ENCODE results near the gene TNFSF18. TPM values are rescaled to one million over a fixed set of nuclear protein-coding genes. Genes with fewer than 3 reads are reported as not detected.
"Not testable (repeated sequence)": the region's sequence is repeated elsewhere in the genome, so short reads cannot be mapped to it uniquely, and the experiment has no call there.

The TNFSF18 gene
- total RNA-seq, 2 donors from 2014 or later, result 1.1 TPM; not detected in 1

DNA sequence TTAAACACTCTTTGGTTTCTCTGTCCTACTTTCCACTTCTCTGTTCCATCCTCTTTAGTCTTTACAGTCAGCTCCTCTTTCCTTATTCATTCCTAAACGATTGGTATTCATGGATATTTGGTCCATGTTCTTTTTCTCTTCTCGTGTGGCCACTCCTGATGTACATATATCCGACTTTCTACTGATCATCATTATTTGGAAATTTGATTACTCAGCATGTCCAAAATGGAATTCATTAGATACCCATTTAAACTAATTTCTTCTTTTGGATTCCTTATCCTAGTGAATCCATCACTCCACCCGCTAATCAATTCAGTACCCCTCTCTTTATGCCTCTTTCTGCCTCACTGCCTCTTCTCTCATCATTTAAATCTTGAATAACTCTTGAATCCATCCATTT is 43.8 kb upstream of the TNFSF18 start:
- no peaks in the 10 kb centered on the region for H3K9me3 ChIP-seq
- DNase-seq (ENCODE audit: low spot score) (no peak), ATAC-seq (ENCODE audit: insufficient number of reproducible peaks, low FRiP score, low read depth) (no peak)
- H3K4me3 ChIP-seq, result no peak overlapping the region
- peaks cover 0 to 8% of the 10 kb centered on the region in 2 donors for H3K4me1 ChIP-seq (ENCODE audit: control insufficient read depth in 1 of 2, low read depth in 2 of 2)
- H3K27ac ChIP-seq, result no peak overlapping the region
- TF ChIP-seq, protein P1, sequence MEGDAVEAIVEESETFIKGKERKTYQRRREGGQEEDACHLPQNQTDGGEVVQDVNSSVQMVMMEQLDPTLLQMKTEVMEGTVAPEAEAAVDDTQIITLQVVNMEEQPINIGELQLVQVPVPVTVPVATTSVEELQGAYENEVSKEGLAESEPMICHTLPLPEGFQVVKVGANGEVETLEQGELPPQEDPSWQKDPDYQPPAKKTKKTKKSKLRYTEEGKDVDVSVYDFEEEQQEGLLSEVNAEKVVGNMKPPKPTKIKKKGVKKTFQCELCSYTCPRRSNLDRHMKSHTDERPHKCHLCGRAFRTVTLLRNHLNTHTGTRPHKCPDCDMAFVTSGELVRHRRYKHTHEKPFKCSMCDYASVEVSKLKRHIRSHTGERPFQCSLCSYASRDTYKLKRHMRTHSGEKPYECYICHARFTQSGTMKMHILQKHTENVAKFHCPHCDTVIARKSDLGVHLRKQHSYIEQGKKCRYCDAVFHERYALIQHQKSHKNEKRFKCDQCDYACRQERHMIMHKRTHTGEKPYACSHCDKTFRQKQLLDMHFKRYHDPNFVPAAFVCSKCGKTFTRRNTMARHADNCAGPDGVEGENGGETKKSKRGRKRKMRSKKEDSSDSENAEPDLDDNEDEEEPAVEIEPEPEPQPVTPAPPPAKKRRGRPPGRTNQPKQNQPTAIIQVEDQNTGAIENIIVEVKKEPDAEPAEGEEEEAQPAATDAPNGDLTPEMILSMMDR (IDR thresholded peaks at IDR 0.05), result no peak
- no peaks in the 10 kb centered on the region for H3K27me3 ChIP-seq (replicated peaks; ENCODE audit: insufficient read depth)
- H3K36me3 ChIP-seq, result no peaks in the 10 kb centered on the region

DNA sequence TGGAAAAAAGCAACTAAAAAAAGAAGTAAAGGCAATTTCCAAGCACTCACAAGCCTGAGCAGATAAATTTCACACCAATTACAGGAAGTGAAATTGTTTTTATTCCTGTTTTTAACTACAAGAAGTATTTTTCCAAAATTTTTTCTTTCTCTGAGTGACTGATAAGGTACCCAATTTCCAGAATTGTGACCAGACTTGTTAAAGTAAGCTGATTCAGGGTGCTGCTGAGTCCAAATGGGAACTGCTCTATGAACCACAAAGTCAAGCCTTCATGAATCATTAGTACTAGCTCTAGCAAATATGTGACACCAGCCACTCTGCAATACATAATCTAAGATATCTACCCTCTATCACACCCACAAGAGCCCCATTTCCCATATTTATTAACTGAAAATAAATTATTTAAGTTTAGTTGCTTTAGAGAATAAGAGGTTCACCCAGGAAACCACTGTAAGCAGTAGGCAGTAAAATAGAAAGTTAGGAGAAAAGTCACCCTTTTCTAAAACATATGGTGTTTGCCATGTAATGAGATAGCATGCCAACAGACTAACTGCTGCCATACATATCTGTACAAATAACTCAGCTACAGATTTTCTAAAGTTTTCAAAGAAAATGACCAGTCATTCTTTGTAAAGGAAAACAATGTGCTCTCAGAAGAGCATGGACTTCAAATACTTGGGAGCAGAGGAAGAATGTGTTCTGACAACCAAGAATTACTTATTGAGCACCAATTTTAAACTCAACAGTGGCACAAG is 43.1 kb upstream of the TNFSF18 start:
- Histone ChIP-seq H3K27ac (no peak overlapping the region), H3K4me3 (no peak overlapping the region), H3K4me1 (ENCODE audit: control insufficient read depth in 1 of 2, low read depth in 2 of 2) (peaks cover 0 to 8% of the 10 kb centered on the region in 2 donors), H3K27me3 (replicated peaks; ENCODE audit: insufficient read depth) (no peaks in the 10 kb centered on the region), H3K9me3 (no peaks in the 10 kb centered on the region), H3K36me3 (no peaks in the 10 kb centered on the region)
- TF ChIP-seq, protein P1 (IDR thresholded peaks at IDR 0.05), result no peak
- DNase-seq (ENCODE audit: low spot score) (no peak), ATAC-seq (ENCODE audit: insufficient number of reproducible peaks, low FRiP score, low read depth) (no peak)

DNA sequence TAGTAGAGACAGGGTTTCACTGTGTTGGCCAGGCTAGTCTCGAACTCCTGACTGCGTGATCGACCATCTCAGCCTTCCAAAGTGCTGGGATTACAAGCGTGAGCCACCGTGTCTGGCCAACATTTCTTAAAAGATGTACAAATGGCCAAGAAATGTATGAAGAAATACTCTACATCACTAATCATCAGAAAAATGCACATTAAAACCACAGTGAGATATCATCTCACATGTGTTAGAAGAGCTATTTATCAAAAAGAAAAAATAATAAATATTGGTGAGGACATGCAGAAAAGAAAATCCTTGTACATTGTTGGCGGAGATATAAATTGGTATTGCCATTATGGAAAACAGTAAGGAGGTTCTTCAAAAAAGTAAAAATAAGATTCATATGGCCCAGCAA is 33.6 kb upstream of the TNFSF18 start:
- Histone ChIP-seq H3K4me3 (no peak overlapping the region), H3K9me3 (no peaks in the 10 kb centered on the region), H3K27ac (no peak overlapping the region), H3K27me3 (replicated peaks; ENCODE audit: insufficient read depth) (no peaks in the 10 kb centered on the region), H3K36me3 (no peaks in the 10 kb centered on the region), H3K4me1 (ENCODE audit: control insufficient read depth in 1 of 2, low read depth in 2 of 2) (no peaks in the 10 kb centered on the region)
- TF ChIP-seq, protein P1 (IDR thresholded peaks at IDR 0.05), result no peak
- DNase-seq (ENCODE audit: low spot score) (no peak), ATAC-seq (ENCODE audit: insufficient number of reproducible peaks, low FRiP score, low read depth) (no peak)

DNA sequence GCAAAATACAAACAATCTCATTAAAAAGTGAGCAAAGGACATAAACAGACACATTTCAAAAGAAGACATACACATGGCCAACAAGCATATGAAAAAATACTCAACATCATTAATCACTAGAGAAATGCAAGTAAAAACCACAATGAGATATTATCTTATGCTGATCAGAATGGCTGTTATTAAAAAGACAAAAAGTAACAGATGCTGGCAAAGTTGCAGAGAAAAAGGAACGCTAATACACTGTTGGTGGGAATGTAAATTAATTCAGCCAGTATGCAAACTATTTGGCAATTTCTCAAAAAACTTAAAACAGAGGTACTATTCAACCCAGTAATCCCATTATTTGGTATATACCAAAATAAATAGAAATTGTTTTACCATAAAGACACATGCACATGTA is 32.2 kb upstream of the TNFSF18 start:
- Histone ChIP-seq H3K4me1 (ENCODE audit: control insufficient read depth in 1 of 2, low read depth in 2 of 2) (no peaks in the 10 kb centered on the region), H3K4me3 (no peak overlapping the region), H3K36me3 (no peaks in the 10 kb centered on the region), H3K27ac (no peak overlapping the region), H3K27me3 (replicated peaks; ENCODE audit: insufficient read depth) (no peaks in the 10 kb centered on the region), H3K9me3 (no peaks in the 10 kb centered on the region)
- TF ChIP-seq, protein P1 (IDR thresholded peaks at IDR 0.05), result no peak
- DNase-seq (ENCODE audit: low spot score) (no peak), ATAC-seq (ENCODE audit: insufficient number of reproducible peaks, low FRiP score, low read depth) (no peak)

DNA sequence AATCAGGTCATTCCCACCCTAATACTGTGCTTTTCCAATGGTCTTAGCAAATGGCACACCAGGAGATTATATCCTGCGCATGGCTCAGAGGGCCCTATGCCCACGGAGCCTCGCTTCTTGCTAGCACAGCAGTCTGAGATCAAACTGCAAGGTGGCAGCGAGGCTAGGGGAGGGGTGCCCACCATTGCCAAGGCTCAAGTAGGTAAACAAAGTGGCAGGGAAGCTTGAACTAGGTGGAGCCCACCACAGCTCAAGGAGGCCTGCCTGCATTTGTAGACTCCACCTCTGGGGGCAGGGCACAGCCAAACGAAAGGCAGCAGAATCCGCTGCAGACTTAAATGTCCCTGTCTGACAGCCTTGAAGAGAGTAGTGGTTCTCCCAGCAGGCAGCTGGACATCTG is 23.5 kb upstream of the TNFSF18 start:
- not testable (repeated sequence) for H3K9me3 ChIP-seq; H3K4me3 ChIP-seq; H3K27me3 ChIP-seq (replicated peaks; ENCODE audit: insufficient read depth); ATAC-seq (ENCODE audit: insufficient number of reproducible peaks, low FRiP score, low read depth); H3K27ac ChIP-seq; DNase-seq (ENCODE audit: low spot score); H3K4me1 ChIP-seq (ENCODE audit: control insufficient read depth in 1 of 2, low read depth in 2 of 2); H3K36me3 ChIP-seq

DNA sequence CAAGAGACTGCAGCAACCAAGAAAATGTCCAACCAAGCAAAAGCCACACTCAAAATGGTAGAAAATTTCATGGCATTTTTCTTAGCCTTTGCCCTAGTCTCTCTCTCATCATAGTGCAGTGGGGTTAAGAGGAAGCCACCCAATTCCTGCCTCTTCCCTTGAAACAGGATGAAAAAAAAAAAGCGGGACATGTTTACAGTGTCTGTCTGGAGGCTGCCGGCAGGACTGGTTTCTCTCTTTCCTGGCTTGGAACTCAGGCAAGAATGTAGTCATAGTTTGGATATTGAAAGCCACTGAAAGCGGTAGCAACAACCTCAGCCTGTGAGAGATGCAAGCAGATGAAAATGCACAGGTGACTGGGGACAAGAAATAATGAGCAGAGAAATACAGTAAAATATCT is 13.3 kb upstream of the TNFSF18 start:
- ATAC-seq (ENCODE audit: insufficient number of reproducible peaks, low FRiP score, low read depth), result no peak
- no peak for DNase-seq (ENCODE audit: low spot score)
- no peaks in the 10 kb centered on the region for H3K36me3 ChIP-seq
- H3K4me3 ChIP-seq, result no peak overlapping the region
- no peaks in the 10 kb centered on the region for H3K9me3 ChIP-seq
- H3K4me1 ChIP-seq (ENCODE audit: control insufficient read depth in 1 of 2, low read depth in 2 of 2), result no peaks in the 10 kb centered on the region
- H3K27me3 ChIP-seq (replicated peaks; ENCODE audit: insufficient read depth), result no peaks in the 10 kb centered on the region
- TF ChIP-seq, protein P1 (IDR thresholded peaks at IDR 0.05), result no peak
- no peak overlapping the region for H3K27ac ChIP-seq
